Nephron progenitor cell (in vitro differentiated cells): ENCODE measurements around the gene FHDC1.

ENCODE experiments used
- DNase-seq: peaks from one replicate; pipeline ENCODE4 v3.0.0; 2021
- H3K27ac Mint-ChIP-seq: 2 replicates; pipeline ENCODE4 v1.8.0; 2021; ENCODE audit warnings: mild to moderate bottlenecking, moderate library complexity, mixed read lengths
- H3K27me3 Mint-ChIP-seq: 2 replicates; pipeline ENCODE4 v1.8.0; 2021; ENCODE audit warnings: mild to moderate bottlenecking, low read depth, mixed read lengths; ENCODE audit not compliant: poor library complexity
- H3K36me3 Mint-ChIP-seq: 2 replicates; pipeline ENCODE4 v1.8.0; 2021; ENCODE audit warnings: low read depth, mixed read lengths
- H3K4me1 Mint-ChIP-seq: 2 replicates; pipeline ENCODE4 v1.8.0; 2021; ENCODE audit warnings: mixed read lengths
- H3K4me3 Mint-ChIP-seq: 2 replicates; pipeline ENCODE4 v1.8.0; 2021; ENCODE audit warnings: mild to moderate bottlenecking, moderate library complexity, mixed read lengths
- H3K9me3 Mint-ChIP-seq: 2 replicates; pipeline ENCODE4 v1.8.0; 2021; ENCODE audit warnings: mild to moderate bottlenecking, moderate library complexity, mixed read lengths
- CTCF ChIP-seq: fragments of 200-600 bp; sonication (generic); IDR thresholded peaks from 2 replicates; pipeline ENCODE4 v1.5.0; 2021; ENCODE audit warnings: antibody characterized with exemption

The FHDC1 gene

GRCh38 chr4:153001626-153002025, 65.5 kb downstream of the FHDC1 start:
- no peak for TF ChIP-seq CTCF
- H3K4me1 Mint-ChIP-seq: peaks cover 60% of the 10 kb centered on the region
- DNase-seq: no peak

GRCh38 chr4:153002110-153002509, 66.0 kb downstream of the FHDC1 start:
- H3K36me3 Mint-ChIP-seq: no peaks in the 10 kb centered on the region
- no peak for TF ChIP-seq CTCF
- peak overlapping the region; percentile 17 for H3K4me3 Mint-ChIP-seq
- peaks cover 31% of the 10 kb centered on the region for H3K27me3 Mint-ChIP-seq
- DNase-seq: no peak
- H3K4me1 Mint-ChIP-seq: peaks cover 56% of the 10 kb centered on the region
- peak overlapping the region; percentile 53 for H3K27ac Mint-ChIP-seq
- no peaks in the 10 kb centered on the region for H3K9me3 Mint-ChIP-seq

More at GRCh38 chr4:153001626-153002025, 65.5 kb downstream of the FHDC1 start:
- H3K36me3 Mint-ChIP-seq: no peaks in the 10 kb centered on the region
- H3K27me3 Mint-ChIP-seq: peaks cover 31% of the 10 kb centered on the region
- H3K4me3 Mint-ChIP-seq: no peak overlapping the region
- H3K9me3 Mint-ChIP-seq: no peaks in the 10 kb centered on the region
- H3K27ac Mint-ChIP-seq: no peak overlapping the region

- H3K4me1 Mint-ChIP-seq: peaks cover 41% of the 10 kb centered on the region
- peaks cover 31% of the 10 kb centered on the region for H3K27me3 Mint-ChIP-seq
- TF ChIP-seq CTCF: no peak
These were observed 68.1 kb downstream of the FHDC1 start for GRCh38 chr4:153004081-153004850.

GRCh38 chr4:153005899-153006381, 69.8 kb downstream of the FHDC1 start:
- DNase-seq: no peak
- TF ChIP-seq CTCF: no peak
- Mint-ChIP-seq H3K36me3 (no peaks in the 10 kb centered on the region), H3K9me3 (no peaks in the 10 kb centered on the region), H3K27me3 (peaks cover 26% of the 10 kb centered on the region), H3K4me1 (peaks cover 37% of the 10 kb centered on the region), H3K4me3 (no peak overlapping the region), H3K27ac (no peak overlapping the region)

More at GRCh38 chr4:153004081-153004850, 68.1 kb downstream of the FHDC1 start:
- DNase-seq: no peak
- H3K27ac Mint-ChIP-seq: peak overlapping the region; percentile 53
- no peak overlapping the region for H3K4me3 Mint-ChIP-seq
- H3K36me3 Mint-ChIP-seq: no peaks in the 10 kb centered on the region
- H3K9me3 Mint-ChIP-seq: no peaks in the 10 kb centered on the region

- Mint-ChIP-seq H3K27ac (no peak overlapping the region), H3K4me3 (no peak overlapping the region), H3K27me3 (peaks cover 18% of the 10 kb centered on the region), H3K4me1 (peaks cover 23% of the 10 kb centered on the region), H3K9me3 (peaks cover 8% of the 10 kb centered on the region), H3K36me3 (no peaks in the 10 kb centered on the region)
- no peak for DNase-seq
- TF ChIP-seq CTCF: no peak
These were observed 72.6 kb downstream of the FHDC1 start for GRCh38 chr4:153008578-153009199.
